Measurements from ENCODE around the gene IQSEC3.
"Not testable (repeated sequence)": the region's sequence is repeated elsewhere in the genome, so short reads cannot be mapped to it uniquely, and the experiment has no call there.

DNA sequence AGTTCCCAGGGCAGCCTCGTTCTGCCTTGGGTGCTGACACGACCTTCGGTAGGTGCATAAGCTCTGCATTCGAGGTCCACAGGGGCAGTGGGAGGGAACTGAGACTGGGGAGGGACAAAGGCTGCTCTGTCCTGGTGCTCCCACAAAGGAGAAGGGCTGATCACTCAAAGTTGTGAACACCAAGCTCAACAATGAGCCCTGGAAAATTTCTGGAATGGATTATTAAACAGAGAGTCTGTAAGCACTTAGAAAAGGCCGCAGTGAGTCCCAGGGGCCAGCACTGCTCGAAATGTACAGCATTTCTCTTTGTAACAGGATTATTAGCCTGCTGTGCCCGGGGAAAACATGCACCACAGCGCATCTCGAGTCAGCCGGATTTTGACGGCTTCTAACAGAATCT is 46.7 kb upstream of the IQSEC3 start:
- TF ChIP-seq ZNF521 (tag by site-specific recombination; IDR thresholded peaks at IDR 0.05); SALL2 (tag by site-specific recombination; IDR thresholded peaks at IDR 0.05; ENCODE audit: borderline replicate concordance): not testable (repeated sequence)
- TF ChIP-seq, protein P1, sequence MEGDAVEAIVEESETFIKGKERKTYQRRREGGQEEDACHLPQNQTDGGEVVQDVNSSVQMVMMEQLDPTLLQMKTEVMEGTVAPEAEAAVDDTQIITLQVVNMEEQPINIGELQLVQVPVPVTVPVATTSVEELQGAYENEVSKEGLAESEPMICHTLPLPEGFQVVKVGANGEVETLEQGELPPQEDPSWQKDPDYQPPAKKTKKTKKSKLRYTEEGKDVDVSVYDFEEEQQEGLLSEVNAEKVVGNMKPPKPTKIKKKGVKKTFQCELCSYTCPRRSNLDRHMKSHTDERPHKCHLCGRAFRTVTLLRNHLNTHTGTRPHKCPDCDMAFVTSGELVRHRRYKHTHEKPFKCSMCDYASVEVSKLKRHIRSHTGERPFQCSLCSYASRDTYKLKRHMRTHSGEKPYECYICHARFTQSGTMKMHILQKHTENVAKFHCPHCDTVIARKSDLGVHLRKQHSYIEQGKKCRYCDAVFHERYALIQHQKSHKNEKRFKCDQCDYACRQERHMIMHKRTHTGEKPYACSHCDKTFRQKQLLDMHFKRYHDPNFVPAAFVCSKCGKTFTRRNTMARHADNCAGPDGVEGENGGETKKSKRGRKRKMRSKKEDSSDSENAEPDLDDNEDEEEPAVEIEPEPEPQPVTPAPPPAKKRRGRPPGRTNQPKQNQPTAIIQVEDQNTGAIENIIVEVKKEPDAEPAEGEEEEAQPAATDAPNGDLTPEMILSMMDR (tag by site-specific recombination; IDR thresholded peaks at IDR 0.05) = not testable (repeated sequence)
